Hypothalamus (tissue), 51 donors: Measurements from ENCODE around the gene TP73.
A peak's percentile ranks its signal among the peaks of the same experiment; 100 is the strongest.
"Not testable (repeated sequence)": the region's sequence is repeated elsewhere in the genome, so short reads cannot be mapped to it uniquely, and the experiment has no call there.

ENCODE experiments used
- DNase-seq, 51 donors: peaks; one replicate each; lab custom pipeline; 2025; lab: John Stamatoyannopoulos, UW

TP73 gene

DNA sequence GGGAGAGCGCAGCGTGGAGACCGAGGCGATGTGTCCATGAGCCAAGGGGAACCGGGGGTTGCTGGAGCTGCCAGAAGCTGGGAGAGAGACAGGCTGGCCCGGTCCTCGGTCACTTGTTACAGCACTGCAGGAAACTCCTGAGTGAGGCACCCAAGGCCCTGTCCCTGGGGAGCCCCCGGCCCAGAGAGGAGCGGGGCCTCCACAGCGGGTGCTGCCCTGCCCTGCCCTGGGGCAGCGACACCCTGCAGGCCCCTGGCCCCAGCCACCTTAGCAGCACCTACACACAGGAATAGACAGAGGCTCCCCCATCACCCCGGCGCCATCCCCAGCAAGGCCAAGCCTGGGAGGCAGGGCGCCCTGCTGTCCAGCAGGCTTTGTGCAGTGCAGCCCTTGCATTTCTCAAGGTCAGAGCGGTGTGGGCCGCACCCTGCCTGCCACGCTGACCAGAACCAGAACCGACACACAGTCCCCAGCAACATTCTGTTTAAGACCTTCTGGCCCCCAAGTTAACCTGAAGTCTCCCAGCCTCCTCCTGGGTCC, 34.4 kb upstream of the TP73 start:
- DNase-seq = no peak

DNA sequence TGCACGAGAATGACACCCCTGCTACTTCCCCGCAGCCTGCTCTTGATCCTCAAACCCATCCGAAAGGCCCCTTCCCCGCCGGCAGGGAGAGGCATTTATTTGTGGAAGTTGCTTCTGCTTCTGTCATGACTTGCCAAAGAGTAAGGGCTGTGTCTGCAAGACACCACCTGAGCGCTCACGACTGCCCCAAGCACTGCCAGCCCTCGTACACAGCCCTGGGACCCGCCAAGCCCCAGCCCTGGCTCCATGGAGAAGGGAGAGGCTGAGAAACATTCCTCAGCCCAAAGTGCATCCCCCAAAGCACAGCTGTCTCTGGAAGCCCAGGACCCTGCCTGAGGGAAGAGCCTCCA, 33.8 kb upstream of the TP73 start:
- DNase-seq = no peak

DNA sequence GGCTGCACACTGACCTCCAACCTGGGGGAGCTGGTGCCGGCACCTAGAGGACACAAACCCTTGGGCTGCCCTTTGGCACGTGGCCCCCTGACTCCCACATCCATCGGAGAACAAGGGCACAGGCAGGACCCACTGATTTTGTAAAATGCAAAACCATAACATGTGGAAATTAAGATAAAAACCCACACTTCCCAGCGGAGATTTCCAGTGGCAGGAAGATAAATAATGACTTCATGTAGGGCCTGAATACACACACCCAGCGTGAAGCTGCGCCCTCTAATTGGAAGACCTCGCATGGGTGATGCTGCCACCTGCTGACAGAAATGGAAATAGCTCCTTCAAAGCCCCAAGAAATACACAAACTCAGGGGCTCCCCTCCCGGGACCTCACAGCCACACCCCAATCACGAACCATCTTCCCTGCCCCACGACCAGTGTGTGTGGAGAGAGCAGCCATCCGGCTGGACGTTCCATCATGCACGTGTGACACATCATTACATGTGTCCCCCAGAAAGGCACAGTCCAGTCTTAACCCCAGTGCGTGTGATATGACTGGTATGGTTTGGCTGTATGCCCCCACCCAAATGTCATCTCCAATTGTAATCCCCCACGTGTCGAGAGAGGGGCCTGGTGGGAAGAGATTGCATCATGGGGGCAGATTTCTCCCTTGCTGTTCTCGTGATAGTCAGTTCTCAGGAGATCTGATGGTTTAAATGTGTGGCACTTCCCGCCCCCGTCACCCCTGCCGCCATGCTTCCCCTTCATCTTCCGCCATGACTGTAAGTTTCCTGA, 33.2 kb upstream of the TP73 start:
- peak in 40 of 51 donors; percentile 9 to 77 (median 46) for DNase-seq

DNA sequence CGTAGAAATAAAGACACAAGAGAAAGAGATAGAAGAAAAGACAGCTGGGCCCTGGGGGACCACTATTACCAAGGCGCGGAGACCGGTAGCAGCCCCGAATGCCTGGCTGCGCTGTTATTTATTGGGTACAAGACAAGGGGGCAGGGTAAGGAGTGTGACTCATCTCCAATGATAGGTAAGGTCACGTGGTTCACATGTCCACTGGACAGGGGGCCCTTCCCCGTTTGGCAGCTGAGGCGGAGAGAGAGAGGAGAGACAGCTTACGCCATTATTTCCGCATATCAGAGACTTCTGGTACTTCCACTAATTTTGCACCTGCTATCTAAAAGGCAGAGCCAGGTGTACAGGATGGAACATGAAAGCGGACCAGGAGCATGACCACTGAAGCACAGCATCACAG, 31.6 kb upstream of the TP73 start:
- no peak for DNase-seq

DNA sequence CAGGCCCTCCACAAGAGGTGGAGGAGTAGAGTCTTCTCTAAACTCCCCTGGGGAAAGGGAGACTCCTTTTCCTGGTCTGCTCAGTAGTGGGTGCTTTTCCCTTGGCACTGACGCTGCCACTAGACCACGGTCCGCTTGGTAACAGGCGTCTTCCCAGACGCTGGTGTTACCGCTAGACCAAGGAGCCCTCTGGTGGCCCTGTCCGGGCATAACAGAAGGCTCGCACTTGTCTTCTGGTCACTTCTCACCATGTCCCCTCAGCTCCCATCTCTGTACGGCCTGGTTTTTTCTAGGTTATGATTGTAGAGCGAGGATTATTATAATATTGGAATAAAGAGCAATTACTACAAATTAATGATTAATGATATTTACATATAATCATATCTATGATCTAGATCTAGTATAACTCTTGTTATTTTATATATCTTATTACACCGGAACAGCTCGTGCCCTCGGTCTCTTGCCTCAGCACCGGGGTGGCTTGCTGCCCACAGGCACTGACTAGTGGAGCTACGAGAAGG, 31.1 kb upstream of the TP73 start:
- peak in 21 of 51 donors; percentile 8 to 54 (median 33) for DNase-seq

DNA sequence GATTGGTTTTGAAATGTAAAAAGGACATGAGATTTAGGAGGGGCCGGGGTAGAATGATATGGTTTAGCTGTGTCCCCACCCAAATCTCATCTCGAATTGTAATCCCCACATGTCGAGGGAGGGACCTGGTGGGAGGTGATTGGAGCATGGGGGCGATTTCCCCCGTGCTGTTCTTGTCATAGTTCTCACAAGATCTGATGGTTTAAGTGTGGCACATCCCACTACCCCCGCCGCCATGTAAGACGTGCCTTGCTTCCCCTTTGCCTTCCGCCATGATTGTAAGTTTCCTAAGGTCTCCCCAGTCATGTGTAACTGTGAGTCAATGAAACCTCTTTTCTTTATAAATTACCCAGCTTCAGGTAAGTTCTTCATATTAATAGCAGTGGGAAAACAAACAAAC, 30.2 kb upstream of the TP73 start:
- not testable (repeated sequence) for DNase-seq

DNA sequence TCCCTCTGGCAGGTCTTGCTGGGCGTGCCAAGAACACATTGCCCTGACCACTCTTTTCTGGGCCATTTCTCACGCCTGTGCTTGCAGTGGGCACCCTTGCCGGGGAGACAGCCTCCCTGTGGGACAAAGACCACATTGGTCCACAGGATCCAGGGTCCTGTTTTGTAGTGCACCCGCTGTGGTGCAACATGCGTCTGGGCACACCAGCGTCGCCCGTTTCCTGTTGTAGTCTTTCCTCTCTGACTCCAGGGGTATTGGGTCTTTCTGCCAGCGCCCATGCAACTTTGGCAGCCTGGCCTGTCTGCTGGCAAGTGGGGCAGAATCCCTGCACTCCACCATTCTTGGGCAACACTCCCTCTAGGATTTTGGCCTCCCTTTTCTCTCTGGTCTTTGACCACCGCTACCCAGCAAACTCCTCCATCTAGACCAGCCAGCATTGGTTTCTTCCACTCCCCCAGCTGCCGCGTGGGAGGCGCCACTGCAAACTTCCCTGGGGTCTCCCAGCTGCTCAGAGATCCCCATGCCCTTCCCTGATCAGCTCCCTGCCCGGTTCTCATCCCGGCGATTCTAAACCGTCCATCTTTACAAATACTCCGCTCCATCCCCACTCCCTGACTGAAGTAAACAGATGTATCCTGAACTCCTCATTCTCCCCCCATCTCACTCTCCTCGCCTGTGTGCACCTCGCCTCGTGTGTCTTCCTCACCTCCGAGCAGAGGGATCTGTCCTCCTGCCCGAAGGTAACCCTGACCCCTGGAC, 28.7 kb upstream of the TP73 start:
- DNase-seq = no peak

DNA sequence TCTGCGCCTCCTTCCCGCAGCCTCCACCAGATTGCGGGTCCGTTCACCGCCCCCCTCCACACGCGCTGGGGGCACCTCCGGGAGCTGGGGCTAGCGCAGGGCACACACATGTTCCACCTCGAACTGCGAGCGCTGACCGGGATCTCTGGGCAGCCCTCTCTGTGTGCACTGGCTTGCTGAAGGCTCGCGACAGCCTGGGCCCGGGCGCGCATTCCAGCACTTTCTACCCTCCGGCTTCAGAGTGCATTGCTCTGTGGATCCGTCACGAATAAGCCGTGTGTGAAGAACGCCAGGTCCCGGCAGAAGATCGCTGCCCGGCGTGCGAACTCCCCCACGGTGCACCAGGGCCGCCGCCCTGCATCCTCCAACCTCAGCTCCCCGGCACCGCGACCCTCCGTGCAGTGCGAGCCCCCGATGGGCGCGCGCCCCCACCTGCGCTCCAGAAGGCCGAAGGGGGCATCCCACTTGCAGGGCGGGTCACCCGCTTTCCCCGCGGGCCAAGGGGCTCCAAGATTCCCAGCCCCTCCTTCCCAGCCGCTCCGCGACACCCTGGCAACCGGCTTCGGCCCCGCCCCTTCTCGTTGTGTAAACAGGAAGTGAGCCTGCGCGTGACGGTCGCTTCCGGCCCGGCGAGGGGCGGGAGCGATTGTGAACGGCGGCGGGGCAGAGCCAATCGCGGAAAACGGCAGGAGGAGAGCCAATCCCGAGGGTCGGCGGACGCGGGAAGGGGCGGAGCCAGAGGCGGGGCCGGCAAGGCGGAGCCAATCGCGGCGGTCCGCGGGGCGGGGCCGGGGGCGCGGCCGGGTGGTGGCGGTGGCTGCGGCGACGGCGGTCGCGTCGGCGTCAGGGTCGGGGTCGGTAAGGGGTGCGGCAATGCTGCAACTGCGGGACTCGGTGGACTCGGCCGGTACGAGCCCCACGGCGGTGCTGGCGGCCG, 27.8 kb upstream of the TP73 start, which contains the start of gene TPRG1L:
Gene TPRG1L, plus strand, starts transcription at position 816 of the 937 bp plus-strand sequence. Its CDS starts 58 bp downstream, at position 874.
- DNase-seq = peak; percentile 90 to 99 (median 98)

DNA sequence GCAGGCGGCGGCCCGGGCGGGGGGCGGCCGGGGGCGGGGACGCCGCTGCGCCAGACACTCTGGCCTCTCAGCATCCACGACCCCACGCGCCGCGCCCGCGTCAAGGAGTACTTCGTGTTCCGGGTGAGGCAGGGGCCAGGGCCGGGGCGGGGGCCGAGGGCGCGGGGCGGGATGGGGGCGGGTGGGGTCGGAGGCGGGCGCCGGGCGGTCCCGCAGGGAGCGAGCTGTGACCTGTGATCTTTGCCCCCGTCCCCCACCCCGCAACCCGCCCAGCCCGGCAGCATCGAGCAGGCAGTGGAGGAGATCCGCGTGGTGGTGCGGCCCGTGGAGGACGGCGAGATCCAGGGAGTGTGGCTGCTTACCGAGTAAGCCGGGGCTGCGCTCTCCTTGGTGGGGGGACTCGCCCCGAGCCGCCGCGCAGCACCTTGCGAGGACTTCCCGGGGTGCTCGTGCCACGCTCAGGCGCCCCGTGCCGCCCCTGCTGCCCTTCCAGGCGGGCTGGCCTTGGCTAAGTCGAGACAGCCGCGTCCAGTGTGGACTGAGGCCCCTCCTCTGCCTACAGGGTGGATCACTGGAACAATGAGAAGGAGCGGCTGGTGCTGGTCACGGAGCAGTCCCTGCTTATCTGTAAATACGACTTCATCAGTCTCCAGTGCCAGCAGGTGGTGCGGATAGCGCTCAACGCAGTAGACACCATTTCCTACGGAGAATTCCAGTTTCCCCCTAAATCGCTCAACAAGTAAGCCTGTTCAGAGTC, 27.0 kb upstream of the TP73 start:
- DNase-seq = peak in 3 of 51 donors; percentile 40 to 72 (median 45)

DNA sequence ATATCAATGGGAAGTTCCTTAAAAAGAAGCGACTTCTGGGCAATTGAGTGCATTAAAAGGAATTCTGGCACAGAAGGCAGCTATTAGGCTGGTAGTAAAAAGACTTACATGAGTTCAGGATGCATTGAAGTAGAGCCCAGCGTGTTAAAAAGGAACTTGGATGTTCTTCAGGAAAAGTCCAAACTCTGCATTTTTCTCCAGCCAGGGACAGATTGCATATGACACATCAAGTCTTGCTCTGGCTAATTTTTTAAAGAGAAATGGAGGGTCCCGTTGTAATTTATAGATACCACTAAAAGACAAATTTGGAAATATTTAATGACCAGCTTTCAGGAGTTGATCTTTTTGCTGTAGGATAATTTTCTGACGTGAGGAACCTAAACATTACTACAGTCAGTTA, 26.3 kb upstream of the TP73 start:
- no peak for DNase-seq

DNA sequence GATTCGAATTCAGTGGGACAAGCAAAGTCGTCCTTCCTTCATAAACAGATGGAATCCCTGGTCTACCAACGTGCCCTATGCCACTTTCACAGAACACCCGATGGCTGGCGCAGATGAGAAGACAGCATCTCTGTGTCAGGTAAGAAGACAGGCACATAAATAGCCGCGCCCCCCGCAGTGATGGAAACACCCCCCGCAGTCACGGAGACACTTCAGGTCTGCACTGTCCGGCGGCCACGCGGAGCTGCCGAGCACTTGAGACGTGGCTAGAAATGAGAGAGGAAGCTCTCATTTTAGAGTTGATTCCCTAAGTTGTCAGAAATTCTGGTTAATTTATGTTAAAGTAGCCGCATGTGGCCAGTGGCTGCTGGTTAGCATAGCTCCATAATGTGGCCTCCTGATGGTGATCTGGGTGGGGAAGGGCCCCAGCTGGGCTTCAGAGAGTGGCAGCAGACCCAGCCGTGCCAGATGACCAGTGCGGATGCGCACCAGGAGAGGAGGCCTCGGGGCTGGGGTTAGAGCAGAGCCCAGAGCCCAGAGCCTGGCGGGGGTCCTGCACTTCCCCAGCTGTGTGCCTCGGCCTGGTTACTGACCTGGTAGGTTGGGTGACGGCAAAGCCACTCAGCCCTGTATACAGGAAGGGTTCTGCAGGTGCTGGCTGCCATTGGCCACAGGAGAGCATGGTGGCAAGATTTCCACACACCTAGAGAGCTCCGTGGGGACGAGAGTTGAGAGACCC, 24.6 kb upstream of the TP73 start:
- no peak for DNase-seq

DNA sequence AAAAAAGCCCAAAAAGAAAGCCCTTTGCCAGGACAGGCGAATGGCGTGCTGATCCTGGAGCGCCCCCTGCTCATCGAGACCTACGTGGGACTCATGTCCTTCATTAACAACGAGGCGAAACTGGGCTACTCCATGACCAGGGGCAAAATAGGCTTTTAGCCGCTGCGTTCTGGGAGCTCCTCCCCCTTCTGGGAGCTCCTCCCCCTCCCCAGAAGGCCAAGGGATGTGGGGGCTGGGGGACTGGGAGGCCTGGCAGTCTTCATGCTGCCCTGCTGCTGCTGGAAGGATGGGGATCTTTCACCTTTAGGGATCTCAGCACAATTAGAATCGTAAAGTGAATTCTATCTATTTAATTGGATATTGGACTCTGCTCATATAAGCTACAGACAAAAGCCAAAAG, 23.9 kb upstream of the TP73 start:
- DNase-seq = no peak

DNA sequence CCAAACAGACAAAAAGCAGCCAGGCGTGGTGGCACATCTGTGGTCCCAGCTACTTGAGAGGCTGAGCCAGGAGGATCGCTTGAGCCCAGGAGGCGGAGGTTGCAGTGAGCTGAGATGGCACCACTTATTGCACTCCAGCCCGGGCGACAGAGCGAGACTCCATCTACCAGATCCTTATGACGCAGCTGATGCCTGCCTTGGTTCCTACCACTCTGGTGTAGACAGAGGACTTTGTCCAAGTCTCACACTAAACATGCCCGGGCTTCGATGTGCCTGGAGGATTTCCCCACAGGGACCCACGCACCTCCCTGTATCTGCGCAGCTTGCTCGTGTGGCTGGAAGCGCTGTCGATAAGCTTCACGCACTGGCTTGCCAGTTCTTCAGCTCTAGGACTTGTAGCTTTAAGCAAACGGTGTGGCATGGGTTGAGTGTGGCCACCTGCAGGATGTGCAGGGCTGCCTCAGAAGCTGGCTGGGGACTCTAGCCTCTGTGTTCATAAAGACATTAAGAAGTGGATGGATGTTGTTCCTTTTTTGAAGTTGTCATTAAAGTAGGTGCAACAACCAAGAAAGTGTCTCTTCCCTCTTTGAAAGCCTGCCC, 22.7 kb upstream of the TP73 start:
- DNase-seq = no peak

DNA sequence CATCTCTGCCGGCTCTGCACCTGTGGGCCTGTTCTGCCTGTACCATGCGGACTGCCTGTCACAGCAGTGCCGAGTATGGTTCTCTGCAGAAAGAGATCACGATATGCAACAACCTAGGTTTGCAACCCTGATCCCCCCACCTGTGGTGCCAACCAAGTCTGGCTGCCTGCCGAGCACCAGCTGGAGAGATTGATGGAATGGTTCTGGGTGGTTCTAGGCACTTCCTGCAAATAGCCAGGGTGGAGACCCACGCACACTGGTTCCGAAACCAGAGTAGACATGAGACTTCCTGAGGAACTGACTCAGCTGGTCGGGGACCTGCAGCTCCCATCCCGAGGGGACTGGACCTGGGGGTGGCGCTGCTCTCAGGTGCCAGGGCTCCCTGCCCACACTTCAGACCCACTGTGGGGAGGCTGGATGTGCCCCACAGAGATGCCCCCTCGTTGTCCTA, 22.1 kb upstream of the TP73 start:
- peak in 1 of 51 donors; percentile 9 for DNase-seq

DNA sequence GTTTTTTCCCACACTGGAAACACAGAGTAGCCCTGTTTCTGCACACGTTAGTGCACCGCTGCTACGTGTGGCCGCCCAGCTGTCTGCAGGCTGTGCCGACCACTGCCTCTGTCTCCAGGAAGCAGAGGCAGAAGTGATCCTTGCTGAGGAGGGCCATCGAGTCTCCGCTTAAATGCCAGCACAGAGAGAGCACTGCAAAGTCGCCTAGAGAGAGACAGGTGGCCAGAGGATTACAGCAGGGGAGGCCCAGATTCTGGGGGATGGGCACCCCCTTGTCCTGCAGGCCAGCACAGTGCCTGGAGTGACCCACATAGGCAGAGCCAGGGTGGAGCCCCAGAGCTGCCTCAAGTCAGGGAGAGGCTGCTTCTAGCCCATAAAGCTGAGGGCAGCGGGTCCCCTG, 21.4 kb upstream of the TP73 start:
- no peak for DNase-seq

DNA sequence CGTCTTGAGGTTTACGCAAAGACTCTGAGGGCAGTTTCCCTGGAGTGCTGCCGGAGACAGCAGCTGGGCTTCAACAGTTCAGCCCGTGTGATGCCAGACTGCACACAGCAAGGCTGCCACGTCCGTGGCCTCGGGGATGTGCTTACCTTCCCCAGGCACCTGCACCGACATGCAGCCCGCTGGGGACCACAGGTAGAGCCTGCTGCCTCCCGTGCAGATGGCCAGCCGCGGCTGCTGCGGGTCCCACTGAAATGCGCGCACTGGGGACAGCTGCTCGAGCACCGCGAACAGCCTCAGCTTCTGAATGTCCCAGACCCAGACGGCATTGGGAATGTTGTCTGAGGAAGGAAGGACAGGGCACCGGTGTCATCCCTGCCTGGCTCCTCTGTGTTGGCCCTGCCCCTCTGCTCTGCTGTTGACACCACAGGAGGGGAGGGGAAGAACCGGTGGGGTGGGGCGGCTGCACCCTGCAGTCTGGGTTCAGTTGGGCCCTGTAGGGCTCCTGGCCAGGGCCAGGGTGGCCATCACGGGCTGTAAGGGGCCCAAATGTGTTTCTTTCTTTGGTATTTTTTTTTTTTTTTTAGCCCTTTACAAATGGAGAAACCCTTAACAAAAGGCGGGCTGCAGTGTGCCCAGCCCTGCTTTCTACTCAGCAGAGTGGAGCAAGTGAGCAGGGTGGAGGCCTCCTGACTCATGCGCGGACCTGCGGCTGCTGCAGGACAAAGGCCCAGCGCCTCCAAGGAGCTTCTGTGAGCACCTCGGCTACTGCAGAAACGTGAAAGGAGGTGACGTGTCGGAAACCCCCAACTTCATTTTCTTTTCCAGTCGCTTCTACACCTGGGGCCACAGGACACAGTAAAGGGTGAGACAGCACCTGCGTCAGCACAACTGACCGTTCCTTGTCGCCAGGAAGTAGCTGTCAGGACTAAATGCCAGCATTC, 20.7 kb upstream of the TP73 start:
- no peak for DNase-seq

DNA sequence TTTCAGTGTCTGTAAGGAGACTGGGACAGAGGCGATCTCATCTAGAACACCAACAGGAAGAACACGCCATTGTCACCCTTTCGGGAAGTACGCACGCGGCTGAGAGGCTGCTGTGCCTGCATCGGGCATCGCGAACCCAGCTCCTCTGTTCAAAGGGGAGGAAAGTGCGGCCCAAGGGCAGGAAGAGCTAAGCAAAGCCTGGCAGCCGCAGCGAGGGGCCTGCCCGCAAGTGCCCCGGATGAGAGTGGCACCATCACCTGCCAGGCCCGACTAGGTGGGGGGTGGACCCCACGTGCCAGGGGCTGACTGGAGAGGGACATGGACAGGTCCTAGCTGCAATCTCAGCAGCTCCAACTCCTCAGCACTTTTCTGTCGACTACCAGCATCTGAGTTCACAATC, 20.0 kb upstream of the TP73 start:
- DNase-seq = no peak
